ENCODE measurements around the gene ADGRV1. TPM values are rescaled to one million over a fixed set of nuclear protein-coding genes. Genes with fewer than 3 reads are reported as not detected.

Gene ADGRV1
- total RNA-seq, 4 donors from 2014 or later = not detected

DNA sequence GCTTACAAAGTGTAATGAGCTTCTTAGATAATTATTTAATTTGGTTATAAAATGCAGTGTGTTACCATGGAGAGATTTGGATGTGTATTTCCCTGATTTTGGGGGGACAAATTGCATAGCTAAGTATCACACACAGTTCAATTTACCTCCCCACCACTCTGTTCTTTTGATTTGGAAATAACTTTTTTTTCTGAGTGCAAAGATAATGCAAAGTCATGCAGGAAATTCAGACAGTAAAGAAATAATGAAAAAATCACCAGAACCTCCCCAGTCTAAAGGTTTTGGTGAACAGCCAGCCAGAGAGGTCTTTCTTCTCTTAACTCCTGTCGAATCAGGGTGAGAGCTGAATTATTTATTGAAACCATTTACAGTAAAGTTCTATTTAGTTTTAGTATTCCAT is 3.2 kb downstream of the ADGRV1 start:
- no peak for TF ChIP-seq CTCF (IDR thresholded peaks at IDR 0.05; ENCODE audit: low read depth)

GRCh38 chr5:90562341-90562740 is 3.7 kb downstream of the ADGRV1 start:
- TF ChIP-seq CTCF (IDR thresholded peaks at IDR 0.05; ENCODE audit: low read depth) = no peak

- no peak for TF ChIP-seq CTCF (IDR thresholded peaks at IDR 0.05; ENCODE audit: low read depth)
Measured at GRCh38 chr5:90563108-90563507, 4.5 kb downstream of the ADGRV1 start.

- no peak for TF ChIP-seq CTCF (IDR thresholded peaks at IDR 0.05; ENCODE audit: low read depth)
Measured at GRCh38 chr5:90565491-90565890, 6.9 kb downstream of the ADGRV1 start.

GRCh38 chr5:90569084-90569483 is 10.5 kb downstream of the ADGRV1 start:
- no peak for TF ChIP-seq CTCF (IDR thresholded peaks at IDR 0.05; ENCODE audit: low read depth)

DNA sequence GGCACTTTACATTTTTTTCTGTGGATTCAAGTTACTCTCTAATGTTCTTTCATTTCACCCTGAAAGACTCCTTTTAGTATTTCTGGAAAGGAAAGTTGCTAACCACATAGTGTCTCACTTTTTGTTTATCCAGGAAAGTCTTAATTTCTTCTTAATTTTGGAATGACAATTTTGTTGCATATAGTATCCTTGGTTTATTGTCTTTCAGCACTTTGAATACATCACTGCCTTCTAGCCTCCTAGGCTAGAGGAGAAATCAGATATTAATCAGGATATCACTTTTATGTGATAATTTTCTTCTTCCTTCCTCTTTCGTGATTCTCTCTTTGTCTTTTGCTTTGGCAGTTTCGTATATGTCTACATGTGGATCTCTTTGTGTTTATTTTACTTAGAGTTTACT is 11.4 kb downstream of the ADGRV1 start:
- no peak for TF ChIP-seq CTCF (IDR thresholded peaks at IDR 0.05; ENCODE audit: low read depth)

DNA sequence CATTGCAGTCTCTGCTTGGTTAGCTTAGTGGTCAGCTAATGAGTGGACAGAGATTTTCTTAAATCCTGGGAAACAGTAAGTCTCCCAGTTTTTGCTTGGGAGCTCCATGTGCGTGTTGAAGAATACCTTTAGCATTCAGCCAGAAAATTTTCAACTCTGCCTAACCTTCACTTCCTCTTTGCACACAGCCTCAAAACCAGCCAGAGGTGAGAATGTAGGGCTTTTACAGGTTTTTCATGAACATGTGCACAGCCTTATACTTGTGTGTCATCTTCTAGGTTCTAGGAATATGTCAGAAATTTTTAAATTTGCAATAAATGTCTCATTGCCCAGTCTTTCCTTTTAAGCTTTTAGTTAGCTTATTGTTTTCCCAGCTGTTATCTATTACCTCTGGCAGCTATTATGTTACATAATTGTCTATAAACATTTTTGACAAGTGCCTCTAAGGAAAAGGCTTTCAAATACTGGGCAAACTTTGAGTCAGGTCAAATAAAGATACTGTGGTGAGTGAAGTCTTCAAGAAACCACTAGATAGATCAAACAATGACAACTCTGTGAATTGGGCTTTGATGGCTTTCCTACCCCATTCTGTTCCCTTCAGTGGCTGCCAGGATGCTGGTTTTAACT is 12.7 kb downstream of the ADGRV1 start:
- TF ChIP-seq CTCF (IDR thresholded peaks at IDR 0.05; ENCODE audit: low read depth) = no peak
